ENCODE measurements around the gene MT4. TPM values are rescaled to one million over a fixed set of nuclear protein-coding genes. Genes with fewer than 3 reads are reported as not detected.
"Not testable (repeated sequence)": the region's sequence is repeated elsewhere in the genome, so short reads cannot be mapped to it uniquely, and the experiment has no call there.

MT4 gene
- total RNA-seq, 1 experiment from 2014 or later = not detected

DNA sequence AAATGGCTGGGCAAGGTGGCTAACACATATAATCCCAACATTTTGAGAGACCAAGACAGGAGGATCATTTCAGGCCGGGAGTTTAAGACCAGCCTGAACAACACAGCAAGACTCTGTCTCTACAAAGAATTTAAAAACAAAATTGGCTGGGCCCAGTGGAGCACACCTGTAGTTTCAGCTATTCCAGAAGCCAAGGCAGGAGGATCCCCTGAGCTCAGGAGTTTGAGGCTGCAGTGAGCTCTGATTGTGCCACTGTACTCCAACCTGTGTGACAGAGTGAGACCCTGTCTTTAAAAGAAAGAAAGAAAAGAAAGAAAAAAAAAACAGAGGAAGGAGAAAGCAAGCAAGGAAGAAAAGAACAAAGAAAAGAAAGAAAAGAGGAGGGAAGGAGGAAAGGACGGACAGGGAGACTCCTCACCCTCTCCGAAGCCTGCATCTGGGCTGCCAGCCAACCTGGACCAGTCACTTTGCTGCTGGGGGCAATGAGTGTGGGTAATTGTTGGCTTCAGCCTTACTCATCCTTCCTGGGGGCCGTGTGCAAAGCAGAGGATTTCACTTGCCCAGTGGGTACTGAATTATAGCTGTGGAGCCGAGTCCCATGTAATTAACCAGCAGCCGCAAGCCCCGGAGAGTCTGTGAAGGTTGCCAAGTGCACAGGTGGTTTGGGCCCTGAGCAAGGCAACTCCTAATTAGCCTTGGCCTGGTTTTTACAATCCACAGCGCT, 6.7 kb upstream of the MT4 start:
- DNase-seq (ENCODE audit: low read depth) = peak; percentile 97

DNA sequence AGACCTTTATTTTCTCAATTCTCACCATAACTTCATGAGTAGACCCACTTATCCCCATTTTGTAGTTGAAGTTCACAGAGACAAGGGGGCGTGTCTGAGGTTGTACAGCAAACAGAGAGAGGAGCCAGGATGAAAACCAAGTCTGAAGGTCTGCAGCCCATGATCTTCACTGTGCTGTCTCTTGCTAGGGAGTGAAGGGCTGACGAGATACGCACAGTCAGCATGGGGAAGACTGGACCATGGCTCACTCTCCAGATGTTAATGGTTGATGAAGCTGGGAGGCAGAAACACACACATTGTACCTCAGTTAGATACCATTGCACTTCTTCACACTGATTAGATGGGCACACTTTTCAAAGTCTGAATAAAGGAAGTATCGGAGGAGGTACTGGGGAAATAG, 5.8 kb upstream of the MT4 start:
- DNase-seq (ENCODE audit: low read depth) = no peak

DNA sequence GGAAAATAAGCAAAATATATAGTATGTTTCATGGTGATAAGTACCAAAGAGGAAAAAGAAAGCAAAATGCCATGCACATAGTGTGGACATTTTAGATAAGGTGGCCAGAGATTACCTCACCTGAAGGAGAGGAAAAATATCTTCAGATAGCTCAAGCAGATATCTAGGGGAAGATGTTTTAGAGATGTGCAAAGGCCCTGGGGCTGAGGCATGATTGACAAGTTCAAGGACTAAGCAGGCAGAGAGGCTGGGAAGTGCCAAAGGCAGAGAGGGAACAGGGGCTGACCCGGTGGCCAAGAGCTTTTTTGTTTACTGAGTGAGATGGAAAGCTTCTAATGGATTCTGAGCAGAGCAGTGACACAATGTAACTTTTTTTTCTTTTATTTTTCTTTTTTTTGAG, 4.4 kb upstream of the MT4 start:
- DNase-seq (ENCODE audit: low read depth) = no peak

DNA sequence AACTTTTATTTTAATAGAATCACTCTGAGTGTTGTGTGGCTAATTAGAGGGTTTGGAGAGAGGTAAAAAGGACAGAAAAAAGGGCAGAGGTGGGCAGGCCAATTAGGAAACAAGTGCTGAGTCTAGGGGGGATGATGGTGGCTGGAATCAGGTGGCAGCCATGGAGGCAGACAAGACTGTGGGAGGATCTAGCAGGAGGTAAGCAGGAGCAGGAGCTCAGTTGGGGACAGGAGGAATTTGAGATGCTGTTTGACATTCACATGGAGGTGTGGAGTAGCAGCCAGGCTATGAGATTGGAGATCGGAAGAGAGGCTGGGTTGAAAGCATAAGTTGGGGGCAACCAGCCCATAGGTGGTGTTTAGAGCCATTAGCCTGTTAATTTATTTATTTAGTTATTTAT, 3.7 kb upstream of the MT4 start:
- DNase-seq (ENCODE audit: low read depth) = no peak

DNA sequence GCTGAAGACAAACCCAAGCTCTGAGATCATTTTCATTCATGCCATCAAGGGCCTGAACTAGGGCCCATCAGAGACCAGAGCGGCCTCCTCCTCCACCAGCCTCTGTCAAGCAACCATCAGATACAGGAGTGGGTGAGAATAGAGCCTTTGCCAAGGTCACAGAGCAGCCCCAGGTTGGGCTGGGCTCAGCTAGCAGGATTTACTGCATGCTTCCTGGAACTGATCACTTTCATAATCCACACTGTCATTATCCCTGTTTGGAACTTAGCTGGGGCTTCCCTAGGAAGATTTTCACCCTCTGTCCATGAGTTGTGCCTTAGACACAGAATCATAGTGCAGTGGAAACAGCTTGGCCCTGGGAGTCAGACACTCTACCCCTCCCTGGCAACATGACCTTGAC, 5.1 kb downstream of the MT4 start:
- no peak for DNase-seq (ENCODE audit: low read depth)

DNA sequence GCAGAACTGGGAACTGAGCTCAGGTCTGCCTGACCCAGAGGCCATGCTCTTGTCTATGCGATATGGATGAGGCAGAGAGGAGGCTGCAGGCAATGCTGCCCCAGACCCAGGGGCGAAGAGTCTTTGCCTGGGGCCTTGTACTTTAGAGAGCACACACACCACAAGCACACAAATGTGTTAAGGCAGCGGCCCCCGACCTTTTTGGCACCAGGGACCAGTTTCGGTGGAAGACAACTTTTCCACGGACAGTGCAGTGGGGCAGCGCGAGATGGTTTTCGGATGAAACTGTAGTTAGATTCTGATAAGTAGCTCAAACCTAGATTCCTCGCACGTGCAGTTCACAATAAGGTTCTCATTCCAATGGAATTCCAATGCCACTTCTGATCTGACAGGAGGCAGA, 6.7 kb downstream of the MT4 start:
- DNase-seq (ENCODE audit: low read depth) = no peak

DNA sequence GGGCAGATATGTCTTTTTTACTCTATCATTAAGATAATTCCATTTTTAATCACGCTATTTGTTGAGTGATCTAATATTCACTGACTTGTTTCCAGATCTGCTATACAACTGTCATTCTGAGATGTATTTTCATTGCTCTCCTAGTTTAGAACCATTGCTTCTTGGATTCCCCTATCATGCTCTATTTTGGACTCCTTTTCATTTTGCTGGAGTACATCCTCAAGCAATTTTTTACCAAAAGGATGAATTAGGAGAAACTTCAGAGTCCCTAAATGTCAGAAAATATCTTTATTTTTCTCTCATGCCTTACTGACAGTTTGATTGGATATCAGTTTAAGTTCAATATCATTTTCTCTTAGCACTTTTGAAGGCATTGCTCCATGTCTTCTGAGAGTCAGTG, 9.8 kb downstream of the MT4 start:
- no peak for DNase-seq (ENCODE audit: low read depth)

DNA sequence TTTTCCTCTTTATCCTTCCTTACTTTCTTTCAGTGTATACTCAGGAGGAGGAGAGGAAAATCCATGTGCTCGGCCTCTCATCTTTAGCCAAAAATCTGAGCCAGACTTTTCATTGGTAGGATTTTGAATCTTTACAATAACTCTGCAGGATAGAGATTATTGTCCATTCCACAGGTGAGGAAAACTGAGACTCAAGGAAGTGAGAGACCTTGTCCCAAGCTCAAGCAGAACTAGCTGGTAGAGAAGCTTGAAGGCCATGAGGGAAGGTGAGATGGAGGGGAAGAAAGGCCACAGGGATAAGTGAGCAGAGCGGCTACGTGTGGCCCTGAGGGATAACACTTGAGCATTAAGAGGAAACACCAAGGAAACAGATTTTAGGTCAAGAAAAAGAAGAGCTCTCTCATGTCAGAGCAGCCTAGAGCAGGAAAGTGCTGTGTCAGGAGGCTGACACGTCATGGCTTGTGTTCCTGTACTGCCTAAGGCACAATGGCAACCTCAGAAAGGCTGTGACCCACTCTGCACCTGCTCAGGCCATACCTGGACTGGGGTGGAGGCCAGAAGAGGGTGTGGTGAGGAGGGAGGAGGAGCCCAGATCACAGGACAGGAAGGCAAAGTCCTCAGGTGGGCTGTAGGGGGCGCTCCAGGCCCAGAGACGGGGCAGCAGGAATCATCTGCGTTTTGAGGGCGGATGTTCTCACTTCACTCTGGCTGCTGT, 11.9 kb downstream of the MT4 start:
- peak; percentile 56 for DNase-seq (ENCODE audit: low read depth)

DNA sequence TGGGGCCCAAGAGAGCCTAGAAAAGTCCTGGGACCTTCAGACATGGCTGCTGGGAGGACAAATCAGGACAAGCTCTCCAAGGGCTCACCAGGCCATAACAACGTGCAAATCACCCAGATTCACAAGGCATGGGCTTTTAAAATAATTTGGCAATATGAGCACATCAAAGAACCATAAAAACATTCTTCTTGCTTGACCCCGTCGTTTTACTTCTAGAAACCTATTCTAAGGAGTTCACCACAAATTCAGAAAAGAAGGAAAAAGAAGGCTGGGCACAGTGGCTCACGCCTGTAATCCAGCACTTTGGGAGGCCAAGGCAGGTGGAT, 12.4 kb downstream of the MT4 start:
- no peak for DNase-seq (ENCODE audit: low read depth)

DNA sequence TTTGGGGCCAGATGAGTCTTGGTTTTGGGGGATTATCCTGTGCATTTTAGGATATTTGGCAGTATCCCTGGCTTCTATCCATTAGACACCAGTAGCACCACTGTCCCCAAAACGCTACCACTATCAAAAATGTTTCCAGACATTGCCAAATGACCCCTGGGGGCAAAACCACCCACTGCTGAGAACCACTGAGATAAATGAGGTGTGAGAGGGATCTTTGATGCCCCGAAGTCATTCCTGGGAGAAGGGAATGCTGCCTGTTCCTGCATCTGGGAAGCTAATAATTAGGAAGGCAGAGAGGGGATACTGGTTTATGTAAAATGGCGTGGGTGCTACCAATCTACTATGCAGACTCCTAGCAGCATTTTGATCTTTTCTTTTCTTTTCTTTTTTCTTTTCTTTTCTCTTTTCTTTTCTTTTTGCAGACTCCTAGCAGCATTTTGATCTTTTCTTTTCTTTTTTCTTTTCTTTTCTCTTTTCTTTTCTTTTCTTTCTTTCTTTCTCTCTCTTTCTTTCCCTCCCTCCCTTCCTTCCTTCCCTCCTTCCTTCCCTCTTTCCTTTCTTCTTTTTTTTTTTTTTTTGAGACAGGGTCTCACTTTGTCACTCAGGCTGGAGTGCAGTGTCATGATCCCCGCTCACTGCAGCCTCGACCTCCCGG, 15.6 kb downstream of the MT4 start:
- no peak for DNase-seq (ENCODE audit: low read depth)

DNA sequence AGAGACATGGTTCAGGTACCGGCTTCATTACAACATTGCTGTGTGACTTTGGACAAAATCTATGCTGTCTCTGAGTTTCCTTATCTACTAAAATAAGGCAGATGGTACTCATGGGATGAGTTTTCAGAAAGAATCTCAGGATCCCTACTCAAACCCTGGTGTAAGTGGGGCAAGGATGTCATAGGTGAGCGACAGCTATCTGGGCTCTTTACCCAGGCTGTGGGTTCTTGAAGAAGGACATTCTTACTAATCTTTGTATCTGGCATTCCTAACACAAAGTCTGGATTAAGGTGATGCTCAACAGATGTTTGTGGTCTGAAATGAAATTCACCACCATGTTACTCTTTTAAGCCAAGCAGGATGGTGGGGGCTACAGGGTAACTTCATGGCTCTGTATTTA, 18.0 kb downstream of the MT4 start:
- DNase-seq (ENCODE audit: low read depth) = not testable (repeated sequence)

DNA sequence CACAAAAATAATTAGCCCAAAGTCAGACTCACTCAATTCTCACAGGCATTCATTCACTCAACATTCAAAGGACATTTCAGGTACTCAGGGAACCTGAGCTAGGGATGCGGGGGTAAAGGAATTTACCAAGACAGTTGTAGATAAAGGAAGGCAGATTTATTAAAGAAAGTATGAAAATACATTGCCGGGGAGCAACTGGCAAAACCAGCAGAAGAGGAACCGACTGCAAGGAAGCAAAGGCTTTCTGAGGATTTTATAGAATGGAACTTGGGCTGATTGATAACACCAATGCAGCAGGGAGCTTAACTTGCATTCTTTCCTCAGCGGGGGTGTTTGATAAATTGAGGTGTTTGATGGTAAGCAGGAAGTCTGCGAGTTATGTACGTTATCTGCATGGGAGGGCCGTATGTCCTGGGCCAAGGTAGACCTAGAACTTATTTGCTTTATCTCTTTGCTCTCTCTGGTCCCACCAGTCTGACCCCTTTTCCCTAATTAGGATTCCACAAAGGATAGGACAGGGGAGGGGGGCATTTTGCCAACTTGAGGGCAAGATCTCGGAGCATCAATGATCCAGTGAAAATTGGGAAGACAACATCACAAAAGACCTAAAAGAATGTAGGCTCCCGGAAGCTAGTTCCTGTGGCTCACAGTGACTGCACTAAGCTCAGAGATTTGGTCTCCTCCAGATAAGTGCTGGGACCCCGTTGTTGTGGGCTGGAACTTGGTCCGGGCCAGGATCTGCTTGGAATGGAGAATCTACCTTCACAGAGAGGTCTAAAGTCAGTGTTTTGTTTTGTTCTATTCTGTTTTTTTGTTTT, 18.7 kb downstream of the MT4 start:
- no peak for DNase-seq (ENCODE audit: low read depth)

DNA sequence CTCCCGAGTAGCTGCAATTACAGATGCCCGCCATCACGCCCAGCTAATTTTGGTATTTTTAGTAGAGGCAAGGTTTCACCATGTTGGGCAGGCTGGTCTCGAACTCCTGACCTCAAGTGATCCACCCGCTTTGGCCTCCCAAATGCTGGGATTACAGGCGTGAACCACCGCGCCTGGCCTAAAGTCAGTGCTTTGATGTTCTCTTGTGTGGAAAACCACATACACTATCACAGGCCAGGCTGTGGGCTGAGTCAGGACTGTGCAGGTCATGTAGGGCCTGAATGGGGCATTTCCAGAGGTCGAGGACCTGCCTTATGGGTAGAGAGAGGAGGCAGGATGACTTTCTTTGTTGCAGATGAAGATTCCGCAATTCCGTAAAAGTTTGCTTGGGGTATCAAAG, 19.4 kb downstream of the MT4 start:
- DNase-seq (ENCODE audit: low read depth) = no peak

DNA sequence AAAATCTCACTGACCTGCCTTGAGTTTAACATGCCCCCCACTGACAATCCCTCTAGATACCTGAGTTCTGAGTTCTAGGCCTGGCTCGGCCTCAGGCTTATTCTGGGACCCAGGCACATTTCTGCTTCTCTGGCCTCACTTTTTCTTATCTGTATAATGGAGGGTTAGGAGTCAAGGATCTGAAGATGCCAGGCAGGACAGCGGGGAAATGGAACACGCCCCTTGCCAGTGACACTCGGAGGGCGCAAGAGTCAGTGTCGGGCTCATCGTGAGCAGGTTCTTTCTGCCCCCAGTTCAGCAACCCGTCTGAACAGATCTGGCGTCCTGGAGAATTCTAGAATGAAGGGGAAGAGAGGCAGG, 23.9 kb downstream of the MT4 start:
- DNase-seq (ENCODE audit: low read depth) = no peak

DNA sequence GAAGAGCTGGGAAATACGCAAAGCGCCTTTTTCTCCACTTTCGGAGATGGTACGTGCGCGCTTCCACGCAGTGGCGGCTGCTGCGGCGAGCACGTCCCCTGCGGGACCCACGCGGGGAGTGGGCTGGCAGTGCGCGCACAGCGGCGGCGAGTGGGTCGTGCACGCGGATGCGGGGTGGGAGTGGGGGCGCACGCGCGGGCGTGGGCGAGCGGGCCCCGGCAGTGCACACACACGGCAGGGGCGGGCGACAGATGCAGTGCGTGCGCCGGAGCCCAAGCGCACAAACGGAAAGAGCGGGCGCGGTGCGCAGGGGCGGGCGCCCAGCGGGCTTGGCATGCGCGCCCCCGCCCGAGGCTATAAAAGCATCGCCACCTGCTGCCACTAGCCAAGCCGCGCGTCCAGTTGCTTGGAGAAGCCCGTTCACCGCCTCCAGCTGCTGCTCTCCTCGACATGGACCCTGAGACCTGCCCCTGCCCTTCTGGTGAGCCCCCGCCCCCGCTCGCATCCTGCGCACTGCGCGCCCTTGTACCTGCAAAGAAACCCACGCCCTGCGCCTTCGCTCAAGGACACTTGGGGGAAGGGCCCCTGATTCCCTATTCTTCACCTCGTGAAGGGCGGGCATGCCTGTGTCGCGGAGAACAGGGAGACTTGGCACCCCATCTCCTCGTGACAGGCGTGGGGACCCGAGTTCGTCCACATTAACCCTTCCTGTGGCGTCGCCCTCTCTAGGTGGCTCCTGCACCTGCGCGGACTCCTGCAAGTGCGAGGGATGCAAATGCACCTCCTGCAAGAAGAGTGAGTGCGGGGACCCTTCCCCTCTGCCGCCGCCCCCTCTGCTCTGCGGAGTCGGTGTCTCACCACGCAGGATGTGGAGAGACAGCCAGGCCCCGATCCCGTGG, 24.5 kb downstream of the MT4 start, which contains the start of gene MT3:
Gene MT3, plus strand, starts transcription at position 388 of the 899 bp plus-strand sequence. Its CDS starts 63 bp downstream, at position 451.
- peak; percentile 49 for DNase-seq (ENCODE audit: low read depth)

DNA sequence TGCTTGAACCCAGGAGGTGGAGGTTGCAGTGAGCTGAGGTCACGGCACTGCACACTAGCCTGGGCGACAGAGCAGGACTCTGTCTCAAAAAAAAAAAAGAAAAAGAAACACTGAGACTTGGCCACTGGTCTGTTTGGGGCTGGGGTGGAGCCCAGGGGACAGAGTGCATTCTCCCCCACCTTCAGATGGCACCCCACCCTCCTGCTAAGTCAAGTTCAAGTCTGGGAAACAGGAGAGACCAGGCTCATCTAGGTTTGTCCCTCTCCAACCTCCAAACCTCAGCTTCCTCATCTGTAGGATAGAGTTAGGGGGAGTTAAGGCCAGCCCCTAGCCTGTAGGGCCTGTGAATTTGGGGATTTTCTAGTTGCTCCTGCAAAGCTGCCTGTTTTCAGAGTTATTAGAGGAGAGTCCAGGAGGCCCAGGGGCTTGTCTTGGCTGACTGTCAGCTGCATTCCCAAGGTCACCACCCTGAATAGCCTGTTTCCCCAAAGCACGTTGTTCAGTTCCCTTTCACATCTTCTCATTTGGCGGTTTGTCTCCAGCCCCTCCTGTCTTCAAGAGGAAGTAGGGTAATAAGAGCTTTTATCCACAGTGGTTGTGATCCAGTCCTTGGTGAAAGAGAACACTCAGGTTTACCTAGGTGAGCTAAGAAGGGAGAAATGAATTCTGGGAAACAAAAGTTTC, 26.6 kb downstream of the MT4 start:
- DNase-seq (ENCODE audit: low read depth) = no peak

DNA sequence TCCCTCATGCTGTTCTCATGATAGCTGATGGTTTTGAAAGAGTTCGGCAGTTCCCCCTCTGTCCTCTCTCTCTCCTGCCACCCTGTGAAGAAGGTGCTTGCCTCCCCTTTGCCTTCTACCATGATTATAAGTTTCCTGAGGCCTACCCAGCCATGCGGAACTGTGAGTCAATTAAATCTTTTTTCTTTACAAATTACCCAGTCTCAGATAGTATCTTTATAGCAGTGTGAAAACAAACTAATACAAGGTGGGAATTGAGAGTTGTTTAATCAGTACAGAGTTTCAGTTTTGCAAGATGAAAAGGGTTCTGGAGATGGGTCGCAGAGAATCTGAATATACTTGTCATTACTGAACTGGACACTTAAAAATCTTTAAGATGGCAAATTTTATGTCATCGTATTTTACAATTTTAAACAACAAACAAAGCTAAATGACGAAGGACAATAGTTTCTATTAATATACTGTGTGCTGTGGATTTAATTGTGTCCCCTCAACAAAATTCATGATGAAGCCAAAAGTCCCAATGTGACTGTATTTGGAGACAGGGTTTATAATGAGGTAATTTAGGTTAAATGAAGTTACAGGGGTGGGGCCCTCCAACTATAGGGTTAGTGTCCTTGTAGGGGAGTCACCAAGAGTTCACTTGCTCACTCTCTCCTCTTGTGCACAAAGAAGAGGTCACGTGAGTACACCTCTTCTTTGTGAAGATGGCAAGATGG, 28.9 kb downstream of the MT4 start:
- no peak for DNase-seq (ENCODE audit: low read depth)

DNA sequence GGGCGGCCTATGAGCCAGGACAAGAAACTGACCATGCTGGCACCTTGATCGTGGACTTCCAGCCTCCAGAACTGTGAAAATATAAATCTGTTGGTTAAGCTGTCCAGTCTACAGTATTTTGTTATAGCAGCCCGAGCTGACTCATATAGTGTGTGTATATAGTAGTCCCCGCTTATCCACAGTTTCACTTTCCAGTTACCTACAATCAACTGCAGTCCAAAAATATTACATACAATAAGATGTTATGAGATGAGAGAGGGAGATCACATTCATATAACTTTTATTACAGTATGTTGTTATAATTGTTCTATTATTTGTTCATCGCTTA, 29.4 kb downstream of the MT4 start:
- no peak for DNase-seq (ENCODE audit: low read depth)

DNA sequence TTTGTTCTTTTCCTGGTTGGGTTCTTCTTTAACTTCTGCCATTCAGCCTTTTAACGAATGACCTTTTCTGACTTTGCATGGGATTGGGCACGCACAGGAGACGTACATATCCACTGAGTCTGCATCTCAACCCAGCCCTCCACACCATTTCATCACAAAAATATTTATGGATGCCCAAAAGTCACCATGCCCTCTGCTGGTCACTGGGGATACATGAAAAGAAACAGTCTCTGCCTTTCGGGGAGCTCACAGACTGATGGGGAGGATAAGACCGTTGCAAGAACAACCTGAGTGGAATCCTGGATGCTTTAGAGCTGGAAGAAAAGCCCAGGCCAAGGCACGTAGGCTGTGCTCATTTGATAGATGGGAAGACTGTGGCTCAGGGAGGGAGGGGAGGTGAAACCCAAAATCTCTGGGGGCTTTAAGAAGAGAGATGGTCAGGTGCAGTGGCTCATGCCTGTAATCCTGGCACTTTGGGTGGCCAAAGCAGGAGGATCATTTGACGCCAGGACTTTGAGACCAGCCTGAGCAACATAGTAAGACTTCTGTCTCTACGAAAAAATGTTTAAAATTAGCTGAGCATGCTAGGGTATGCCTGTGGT, 35.6 kb downstream of the MT4 start:
- peak; percentile 72 for DNase-seq (ENCODE audit: low read depth)

DNA sequence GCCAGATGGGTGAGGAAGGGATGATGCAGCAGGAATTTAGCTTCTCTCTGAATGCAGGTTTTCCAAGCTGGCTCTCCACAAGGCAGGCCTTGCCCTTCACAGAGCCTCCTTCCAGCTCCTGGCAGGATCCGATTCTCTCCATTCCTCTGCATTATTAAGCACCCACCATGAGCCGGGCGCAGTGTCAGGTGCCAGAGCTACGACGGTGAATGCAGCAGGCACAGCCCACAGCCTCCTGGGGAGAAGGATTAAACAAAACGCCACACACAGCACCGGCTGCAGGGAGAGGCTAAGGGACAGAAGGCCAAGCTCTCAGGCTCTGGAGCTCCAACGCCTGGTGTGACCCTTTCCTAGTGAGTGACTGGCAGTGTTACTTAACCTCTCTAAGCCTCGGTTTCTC, 36.5 kb downstream of the MT4 start:
- DNase-seq (ENCODE audit: low read depth) = no peak
